HG03432 (cell line): Measurements from ENCODE around the gene HDAC10.

Experiments
- ATAC-seq: cut with Tn5 transposase; IDR thresholded peaks from one replicate; pipeline ENCODE4 v1.9.1; 2021; ENCODE audit warnings: mild to moderate bottlenecking, moderate library complexity; ENCODE audit not compliant: unreplicated experiment

The HDAC10 gene, protein sequence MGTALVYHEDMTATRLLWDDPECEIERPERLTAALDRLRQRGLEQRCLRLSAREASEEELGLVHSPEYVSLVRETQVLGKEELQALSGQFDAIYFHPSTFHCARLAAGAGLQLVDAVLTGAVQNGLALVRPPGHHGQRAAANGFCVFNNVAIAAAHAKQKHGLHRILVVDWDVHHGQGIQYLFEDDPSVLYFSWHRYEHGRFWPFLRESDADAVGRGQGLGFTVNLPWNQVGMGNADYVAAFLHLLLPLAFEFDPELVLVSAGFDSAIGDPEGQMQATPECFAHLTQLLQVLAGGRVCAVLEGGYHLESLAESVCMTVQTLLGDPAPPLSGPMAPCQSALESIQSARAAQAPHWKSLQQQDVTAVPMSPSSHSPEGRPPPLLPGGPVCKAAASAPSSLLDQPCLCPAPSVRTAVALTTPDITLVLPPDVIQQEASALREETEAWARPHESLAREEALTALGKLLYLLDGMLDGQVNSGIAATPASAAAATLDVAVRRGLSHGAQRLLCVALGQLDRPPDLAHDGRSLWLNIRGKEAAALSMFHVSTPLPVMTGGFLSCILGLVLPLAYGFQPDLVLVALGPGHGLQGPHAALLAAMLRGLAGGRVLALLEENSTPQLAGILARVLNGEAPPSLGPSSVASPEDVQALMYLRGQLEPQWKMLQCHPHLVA

DNA sequence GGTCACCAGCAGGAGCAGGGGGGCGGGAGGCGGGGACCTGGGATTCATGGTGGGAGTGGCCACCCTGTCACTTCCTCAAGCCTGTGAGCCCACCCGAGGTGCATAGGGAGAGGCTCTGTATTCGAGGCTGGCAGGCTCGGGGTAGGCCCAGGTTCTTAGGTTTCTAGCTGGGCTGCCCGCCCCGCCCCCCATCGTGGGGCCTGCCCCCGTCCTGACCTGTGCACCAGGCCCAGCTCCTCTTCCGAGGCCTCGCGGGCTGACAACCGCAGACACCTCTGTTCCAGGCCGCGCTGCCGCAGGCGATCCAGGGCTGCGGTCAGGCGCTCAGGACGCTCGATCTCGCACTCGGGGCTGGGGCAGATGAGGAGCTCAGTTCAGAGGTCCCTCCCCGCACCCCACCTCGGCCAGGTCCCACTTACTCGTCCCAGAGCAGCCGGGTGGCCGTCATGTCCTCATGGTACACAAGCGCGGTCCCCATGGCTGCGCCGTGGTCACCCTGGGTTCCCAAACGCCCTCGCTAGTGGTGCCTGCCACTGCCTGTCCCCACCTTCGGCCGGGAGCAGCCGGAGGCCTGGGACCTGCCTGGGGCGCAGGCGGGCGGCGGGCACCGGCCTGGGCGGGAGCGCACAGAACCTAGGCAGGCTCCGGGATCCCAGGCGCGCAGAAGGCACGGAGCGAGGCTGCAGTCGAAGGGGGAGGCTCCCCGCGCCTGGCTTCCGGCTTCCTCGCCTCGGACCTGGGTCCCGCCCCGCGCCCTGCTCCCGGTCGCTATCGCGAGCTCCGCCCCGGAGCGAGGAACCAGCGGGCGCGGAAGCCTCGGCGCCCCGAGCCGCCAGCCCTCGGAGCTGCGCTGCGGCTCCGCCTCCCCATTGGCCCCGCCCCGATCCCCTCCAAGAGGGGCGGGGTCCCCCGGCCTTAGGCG lies at the start of gene HDAC10:
HDAC10 (minus strand) TSS at position 711 of the 922 bp plus-strand sequence; CDS start at position 478, 233 bp downstream.
- ATAC-seq: peak; percentile 60

DNA sequence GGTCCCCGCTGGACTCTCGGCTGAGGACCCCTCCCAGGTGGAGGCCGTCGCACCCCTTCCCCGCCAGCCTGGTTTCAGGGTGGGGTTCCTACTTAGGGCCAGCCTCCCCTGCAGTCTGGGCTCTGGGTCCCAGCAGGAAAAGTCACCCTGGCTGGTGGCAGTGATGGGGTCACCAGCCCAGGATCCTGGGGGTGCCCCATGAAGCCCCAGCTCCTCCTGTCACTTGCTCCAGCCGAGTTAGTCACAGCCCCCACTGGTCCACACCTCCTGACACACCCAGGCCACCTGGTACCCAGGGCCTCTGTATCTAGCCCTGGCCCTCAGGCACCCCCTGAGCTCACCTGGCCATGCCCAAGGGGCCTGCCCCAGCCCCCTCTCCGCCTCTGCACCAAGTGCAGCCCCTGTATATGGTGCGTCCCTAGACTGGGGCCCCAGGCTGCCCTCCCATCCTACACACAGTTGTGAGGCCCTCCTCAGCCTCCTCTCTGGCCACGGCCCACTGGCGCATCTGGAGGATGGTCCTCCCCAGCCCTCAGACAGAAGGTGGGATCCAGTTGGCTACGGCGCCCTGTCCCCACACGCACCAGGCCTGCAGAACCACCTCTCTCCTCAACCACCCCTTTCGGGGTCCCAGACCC lies 49.7 kb upstream of the HDAC10 start:
- ATAC-seq: no peak

DNA sequence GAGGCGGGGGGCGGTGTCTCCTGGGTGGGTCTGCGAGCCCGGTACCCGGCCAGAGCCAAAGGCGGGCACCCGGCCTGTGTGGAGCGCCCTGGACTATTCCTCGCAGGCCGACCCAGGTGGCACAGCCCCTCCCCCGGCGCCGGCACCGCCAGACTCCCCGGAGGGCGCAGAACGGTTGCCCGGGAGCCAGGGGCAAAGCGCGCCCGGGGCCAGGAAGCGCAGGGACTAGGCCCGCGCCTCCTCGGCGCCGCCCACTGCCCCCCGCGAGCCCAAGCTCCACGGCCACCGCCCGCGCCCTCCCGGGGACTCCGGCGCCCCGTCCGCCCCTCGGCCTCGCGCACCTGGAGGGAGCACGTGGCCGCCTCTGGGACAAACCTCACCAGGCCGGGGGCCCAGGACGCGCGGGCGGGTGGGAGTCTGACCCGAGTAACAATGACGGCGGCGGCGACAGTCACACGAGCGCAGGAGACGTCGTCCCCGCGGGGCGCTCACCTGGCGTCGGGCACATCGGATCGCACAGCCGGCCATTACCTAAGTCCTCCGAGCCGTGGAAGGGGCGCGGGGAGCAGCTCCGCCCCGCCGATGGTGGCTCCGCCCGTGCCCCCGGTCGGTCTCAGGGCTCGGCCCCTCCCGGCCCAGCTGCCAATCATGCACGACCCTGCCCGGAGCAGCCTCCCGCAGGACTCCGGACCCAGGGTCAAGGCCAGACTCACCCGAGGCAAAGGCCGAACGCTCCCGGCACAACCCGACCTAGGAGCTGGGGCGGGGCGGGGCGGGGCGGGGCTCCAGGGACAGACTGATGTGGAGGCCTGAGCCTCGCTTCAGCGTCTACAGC lies 48.9 kb upstream of the HDAC10 start:
- no peak for ATAC-seq

DNA sequence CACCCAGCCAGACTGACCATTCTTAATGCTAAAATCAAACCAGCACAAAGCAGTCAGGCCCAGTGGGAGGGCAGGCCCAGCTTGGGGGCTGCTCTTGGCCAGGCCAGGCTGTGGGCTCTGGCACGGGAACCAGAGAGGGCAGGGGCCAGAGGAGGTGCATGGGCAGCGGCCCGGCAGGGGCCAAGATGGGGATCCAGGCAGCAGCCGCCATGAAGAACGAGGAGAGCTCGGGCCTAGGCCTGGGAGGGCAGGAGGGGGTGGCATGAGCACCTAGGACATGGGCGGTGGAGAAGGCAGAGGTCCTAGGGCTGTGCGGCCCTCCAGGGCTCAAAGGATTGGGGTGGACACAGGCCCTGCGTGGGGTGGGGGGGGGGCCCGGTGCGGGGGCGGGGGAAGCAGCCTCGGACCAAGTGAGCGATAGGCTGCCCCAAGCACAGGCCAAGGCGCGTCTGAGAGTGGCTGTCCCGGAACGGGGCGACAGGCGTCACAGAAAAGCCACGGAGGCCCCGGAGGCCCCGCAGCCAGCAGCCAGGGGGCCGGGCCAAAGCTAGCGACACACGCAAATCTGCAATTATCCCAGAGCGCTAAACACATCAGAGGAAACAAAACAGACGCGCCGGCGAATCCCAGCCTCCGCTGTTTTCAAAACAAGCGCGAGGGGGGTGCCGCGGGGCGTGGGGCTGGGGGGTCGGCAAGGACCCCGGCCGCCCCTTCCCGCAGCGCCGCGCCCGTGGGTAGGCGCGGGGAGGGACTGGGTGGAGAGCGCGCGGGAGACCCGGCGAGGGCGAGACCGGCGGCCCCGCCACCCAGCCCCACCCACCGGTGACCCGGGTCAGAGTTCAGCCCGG lies 48.1 kb upstream of the HDAC10 start:
- no peak for ATAC-seq

DNA sequence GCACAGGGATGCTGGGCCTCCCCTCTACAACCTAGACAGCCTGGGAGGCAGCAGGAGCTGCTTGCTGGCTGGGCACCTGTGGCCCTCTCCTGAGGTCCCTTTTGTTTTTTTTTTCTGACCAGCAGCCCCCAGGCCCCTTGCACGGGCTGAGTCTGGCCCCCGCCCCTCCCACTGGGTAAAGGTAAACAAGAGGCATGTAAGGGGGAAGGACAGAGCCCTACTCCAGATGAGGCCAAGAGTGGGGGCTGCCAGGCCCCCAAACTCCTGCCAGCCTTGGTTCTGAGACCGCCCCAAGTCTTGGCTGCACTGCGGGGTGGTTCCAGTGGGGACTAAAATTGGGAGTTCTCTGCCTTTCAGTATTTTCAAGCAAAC lies 47.2 kb upstream of the HDAC10 start:
- no peak for ATAC-seq

DNA sequence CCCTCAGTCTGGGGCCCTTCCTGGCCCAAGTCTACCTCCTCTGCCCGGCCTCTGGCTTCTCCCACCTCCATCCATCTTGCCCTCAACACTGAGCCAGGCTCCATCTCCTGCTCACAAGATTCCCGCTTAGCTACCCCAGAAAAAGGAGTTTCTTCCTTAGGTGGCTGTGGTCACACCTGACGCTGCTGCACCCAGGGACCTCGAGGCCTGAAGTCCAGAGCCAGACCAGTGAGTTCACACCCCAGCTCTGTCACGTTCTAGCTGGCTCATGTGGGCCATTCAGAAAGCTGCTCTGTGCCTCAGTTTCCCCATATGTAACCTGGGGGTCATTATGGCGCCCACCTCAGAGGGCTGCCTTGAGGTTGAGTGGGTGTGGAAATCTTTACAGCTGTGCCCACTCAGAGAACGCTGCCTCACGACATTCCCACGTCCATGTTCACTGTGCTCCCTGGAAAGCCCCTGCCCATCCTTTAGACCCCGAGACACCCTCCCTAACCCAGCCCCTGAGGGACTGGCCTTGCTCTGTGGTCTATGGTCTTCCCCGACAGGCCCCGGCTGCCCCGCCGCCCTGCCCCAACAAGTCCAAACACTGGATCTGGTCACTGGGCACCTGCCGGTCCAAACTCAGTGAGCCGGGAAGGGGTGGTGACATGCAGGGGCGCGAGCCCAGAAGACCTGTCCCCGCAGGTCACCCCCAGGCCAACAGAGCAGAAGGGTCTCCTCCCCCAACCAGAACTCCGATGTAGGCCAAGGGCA lies 46.6 kb upstream of the HDAC10 start:
- ATAC-seq: no peak

DNA sequence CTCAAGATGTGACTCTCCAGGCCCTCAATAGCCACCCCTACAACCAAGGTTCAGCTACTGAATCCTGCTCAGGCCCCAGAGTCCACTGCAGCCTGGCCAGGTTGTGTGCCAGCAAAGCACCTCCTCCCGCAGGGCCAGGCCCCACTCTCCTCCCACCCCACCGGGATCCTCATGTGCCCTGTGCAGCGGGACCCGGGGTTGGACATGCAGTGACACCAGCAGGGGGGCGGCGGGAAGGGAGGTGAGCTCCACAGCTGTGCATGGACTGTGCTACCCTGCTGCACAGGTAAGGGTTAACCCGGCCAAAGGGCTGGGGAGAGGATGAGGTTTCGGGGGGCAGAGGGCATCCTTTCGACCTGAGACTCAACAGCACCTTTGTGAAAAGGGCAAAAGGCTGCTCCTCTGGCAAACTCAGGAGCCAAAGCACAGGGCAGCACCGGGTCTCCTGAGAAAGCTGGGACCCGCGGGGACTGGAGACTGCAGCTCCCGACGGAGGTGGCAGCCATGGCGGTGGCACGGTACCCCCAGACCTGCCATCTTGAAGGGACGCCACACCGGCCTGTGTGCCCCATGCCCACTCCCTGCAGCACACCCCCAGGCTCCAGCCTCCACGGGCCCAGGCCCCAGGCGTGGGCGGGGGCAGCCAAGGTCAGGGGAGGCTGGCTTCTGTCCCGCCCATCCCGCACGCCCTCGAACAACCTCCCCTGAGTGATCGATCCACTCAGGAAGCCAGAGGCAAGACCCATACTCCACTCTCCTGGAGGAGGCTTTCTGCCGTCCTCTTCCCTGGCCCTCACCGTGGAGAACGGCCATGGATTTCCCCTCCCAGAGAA lies 45.8 kb upstream of the HDAC10 start:
- no peak for ATAC-seq

DNA sequence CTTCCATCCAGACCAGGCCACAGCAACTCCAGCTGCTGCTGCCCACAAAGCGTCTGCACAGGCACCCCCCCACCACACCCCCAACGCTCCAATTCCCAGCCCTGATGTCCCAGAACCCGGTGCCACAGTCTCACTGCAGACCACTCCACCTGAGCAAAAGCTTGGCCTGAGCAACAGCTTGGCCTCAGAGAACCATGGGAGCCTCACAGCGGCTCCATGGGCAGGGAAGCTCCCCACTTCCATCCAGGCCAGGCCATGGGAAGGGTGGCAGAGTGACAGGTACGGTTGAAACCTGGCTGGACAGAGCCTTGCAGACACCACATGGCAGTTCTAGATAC lies 43.2 kb upstream of the HDAC10 start:
- ATAC-seq: no peak

DNA sequence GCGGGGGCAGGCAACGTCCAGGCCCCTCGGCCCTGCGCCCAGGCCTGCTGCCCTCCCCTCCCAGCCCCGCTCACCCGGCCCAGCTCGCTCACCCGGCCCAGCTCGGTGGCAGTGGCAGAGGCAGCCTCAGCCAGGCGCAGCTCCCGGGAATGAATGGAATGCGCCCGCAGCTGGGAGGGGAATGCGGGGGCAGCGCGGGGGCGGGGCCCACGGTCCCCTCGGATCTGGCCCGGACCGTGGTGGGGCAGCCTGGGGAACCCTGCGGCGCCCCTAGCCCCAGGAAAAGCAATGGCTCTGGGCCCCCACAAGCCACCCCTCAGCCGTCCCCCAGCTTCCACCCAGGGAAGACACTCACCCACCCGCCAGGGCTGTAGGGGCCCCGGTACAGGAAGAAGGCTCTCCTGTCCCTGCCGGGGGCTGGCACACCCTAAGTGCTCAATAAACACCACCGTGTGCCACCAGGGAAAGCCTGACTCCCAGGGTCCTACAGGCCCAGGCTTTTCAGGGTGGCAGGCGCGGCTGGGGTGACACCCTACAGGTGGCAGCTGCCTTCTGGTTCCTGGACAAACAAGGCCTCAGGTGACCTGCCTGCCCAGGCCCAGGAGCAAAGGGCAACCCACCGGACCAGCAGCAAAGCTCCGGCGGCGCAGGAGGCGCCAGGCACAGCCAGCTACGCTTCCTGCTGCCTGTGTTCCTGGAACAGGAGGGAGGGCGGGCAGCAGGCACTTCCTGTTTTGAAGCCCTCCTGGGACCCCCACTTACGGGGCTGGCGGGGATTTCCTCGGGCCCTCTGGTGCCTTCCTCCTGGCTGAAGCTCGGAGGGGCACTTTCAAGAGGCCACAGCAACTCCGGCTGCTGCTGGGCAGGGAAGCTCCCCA lies 42.6 kb upstream of the HDAC10 start:
- ATAC-seq: no peak

DNA sequence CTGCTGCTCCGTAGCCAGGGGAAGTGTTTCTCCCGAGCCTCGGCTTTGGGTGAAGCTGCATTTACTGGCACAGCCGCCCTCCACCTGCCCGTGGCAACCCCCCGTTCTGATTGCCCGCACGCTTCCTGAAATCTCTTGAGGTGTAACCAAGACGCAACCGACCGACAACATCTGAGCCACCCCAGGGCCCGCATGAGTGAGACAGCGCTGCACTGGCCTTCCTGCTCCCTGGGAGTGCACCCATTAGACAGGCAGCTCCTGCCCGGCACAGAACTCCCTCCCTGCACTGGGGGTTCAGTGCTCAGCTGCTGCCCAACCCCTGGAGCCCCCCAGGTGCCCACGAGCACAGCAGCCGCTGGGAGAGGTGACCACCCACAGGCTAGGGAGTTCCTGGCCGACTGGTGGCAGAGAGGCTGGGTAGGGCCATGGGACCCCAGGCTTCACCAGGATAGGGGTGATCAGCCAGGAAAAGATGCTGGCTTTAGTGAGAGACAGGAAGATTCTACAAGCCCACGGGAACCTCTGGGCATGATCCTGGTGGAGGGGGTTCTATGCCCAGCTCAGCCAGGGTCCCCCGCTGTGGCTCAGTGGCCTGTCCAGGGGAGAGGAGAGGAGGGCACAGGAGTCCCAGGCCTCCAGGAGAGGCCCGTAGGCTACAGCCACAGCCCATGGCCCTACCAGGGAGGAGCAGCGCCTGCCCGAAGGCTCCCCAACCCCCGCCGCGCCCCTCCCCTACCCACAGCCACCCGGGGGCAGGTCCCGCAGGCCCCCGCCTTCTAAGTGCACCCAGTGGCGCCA lies 41.8 kb upstream of the HDAC10 start:
- no peak for ATAC-seq

DNA sequence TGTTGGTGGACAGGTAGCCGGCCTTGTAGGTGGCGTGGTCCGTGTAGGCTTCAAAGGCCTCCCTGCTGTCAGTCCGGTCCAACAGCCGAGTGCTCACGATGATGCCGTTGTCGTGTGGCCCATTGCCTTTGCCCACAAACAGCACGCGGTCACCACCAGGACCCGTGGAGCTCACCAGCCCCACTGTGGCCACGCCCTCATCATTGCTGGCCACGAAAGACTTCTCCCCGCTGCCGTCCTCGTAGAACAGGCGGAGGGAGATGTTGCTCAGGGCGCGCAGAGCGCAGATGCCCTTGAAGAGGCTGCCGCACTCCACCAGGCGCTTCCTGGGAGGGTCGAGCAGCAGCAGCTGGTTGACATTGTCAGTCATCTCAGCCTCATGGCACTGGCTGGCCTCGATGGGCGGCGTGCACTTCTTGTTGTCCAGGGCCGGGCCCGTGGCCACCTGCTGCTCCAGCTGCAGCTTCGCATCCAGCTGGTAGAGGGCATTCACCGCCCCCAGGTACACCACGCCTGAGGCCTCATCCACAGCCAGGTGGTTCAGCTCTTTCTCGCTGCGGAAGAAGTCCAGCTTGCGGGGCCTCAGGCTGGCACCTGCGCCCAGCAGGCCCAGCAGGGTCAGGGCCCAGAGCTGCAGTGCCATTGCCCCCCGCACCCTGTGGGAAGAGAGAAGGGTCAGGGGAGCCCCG lies 39.0 kb upstream of the HDAC10 start:
- no peak for ATAC-seq

DNA sequence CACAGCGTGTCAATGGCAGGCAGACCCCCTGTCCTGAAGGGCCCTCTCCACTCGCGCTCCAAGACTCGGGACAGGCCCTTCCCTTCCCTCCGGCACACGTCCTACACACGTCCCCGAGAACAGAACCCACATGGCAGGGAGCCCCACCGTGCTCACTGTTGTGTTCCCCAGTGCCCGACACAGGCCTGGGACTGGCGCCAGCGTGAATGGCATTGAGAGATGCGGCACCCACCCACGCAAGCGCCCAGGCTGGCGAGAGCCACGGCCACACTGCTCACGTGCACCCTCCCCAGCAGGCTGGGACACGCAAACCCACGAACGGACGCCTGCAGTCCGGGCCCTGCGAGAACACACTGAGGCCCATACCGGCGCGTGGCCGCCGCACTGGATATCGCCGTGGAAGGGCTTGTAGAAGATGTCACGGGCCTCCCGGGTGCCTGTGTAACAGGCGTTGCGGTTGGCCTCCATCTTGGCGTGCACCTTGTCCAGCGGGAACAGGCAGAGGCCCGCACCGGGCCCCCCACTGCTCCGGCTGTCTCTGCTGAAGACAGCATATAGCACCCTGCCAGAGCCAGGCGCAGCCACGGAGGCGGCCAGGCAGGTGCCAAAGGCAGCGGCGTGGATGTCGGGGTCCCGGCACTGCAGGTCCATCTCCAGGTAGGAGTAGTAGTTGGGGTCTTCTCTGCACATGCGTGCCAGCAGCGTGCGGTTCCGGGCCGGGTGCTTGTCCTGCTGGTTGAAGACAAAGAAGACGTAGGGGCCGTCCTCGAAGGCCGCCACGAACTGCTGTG lies 38.3 kb upstream of the HDAC10 start:
- ATAC-seq: no peak

DNA sequence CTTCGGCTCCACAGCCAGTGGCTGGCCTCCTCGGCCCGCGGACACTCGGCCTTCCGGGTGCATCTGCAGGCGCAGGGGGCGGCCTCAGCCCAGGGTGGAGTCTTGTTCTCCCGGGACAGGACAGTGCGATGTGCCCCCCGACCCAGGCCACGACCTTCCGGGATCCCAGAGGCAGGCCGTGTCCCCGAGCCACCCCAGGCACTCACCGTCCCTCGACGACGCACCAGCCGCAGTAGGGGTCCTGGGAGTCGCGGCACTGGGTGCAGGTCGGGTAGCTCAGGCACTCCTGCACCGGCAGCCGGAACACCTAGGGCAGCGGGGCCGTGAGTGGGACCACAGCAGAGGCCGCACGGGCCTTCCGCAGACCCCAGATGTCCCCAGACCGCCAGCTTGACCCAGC lies 36.7 kb upstream of the HDAC10 start:
- no peak for ATAC-seq

DNA sequence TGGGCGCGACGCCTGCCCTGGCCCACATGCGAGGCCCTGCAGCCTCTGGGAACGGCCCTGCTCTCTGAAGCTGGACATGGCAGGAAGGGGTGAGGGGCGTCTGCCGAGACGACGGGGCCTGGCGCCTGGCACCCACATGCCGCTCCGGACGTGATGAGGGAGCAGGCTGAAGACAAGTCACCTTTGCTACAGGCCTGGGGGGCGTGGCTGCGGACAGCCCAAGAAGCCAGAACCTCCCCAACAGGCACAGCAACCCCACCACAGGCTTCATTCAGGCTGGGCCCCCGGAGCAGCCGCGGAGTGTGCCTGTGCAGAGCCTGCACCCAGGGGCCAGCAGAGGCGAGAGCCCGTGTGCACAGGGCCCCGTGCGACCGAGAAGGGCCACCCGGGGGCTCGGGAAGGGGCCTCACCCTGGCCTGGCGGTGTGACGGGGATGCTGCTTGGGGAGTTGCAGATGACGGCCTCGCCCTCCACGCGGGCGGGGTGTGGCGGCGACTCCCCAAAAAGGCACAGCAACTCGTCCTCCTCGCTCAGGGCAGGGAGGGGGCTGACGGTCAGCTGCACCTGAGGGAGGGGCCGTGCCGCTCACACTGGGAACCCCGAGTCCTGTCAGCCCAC lies 35.7 kb upstream of the HDAC10 start:
- ATAC-seq: no peak
